H1 (cell line): Measurements from ENCODE around the gene RASD2. TPM values are rescaled to one million over a fixed set of nuclear protein-coding genes. Genes with fewer than 3 reads are reported as not detected.

Source experiments
- BACH1 ChIP-seq: IDR thresholded peaks from 2 replicates; pipeline ENCODE4 v1.6.1; 2012; ENCODE audit warnings: low read length, improper control_type of control experiment
- CHD7 ChIP-seq: fragments of 300-600 bp; sonication (generic); IDR thresholded peaks from 2 replicates; pipeline ENCODE4 v1.7.1; 2012; ENCODE audit warnings: low read length, moderate library complexity, mild to moderate bottlenecking, inconsistent platforms; ENCODE audit not compliant: insufficient replicate concordance
- KDM5A ChIP-seq: fragments of 200-600 bp; IDR thresholded peaks from 2 replicates; pipeline ENCODE4 v1.7.1; 2012; ENCODE audit warnings: mild to moderate bottlenecking, low read length, inconsistent platforms, mixed read lengths
- NANOG ChIP-seq: IDR thresholded peaks from 2 replicates; pipeline ENCODE4 v1.6.1; 2011; ENCODE audit warnings: low read length, low read depth, mild to moderate bottlenecking, inconsistent platforms; ENCODE audit not compliant: insufficient read depth, poor library complexity, severe bottlenecking
- POU5F1 ChIP-seq: IDR thresholded peaks from 2 replicates; pipeline ENCODE4 v1.6.1; 2011; ENCODE audit warnings: low read depth, mild to moderate bottlenecking, low read length, moderate library complexity
- SP2 ChIP-seq: IDR thresholded peaks from 2 replicates; pipeline ENCODE4 v1.6.1; 2012; ENCODE audit warnings: mild to moderate bottlenecking, low read length, inconsistent platforms
- TCF12 ChIP-seq: IDR thresholded peaks from 2 replicates; pipeline ENCODE4 v1.6.1; 2011; ENCODE audit warnings: low read depth, mild to moderate bottlenecking, low read length
- polyA plus RNA-seq, 7 experiments: library from polyadenylated mRNA; depleted of rRNA in 3 of 7; stranded (reverse) in 5 of 7; unstranded in 2 of 7; fragments of >200 nt in 5 of 7; fragments of 200-250 nt in 2 of 7; gene quantifications; 1 replicate in 5 of 7; 2 replicates in 1 of 7; 4 replicates in 1 of 7; pipeline versions ENCODE4 v1.2.1 to v1.2.3, GENCODE V29; 2011 to 2013; ENCODE audit warnings: missing spikeins in 2 of 7, mixed read lengths in 2 of 7
- total RNA-seq: library from RNA; stranded (reverse); fragmentation: NEBNext Ultra II Directional; extraction: Animal tissue kit (Norgen Biotek cat#: 25700); gene quantifications from 2 replicates; pipeline ENCODE4 v1.2.1, GENCODE V29; 2021

Gene RASD2
- total and polyA plus RNA-seq, 2 of the 8 experiments (the other 6 are each of a cell fraction or from before 2014, with no cell fraction given) = 1.9 to 5.1 TPM

- no peak for TF ChIP-seq SP2
- no peak for TF ChIP-seq TCF12
- no peak for TF ChIP-seq CHD7
- no peak for TF ChIP-seq BACH1
- TF ChIP-seq POU5F1 = no peak
- no peak for TF ChIP-seq KDM5A
- no peak for TF ChIP-seq NANOG
Measured at GRCh38 chr22:35517769-35518530, 22.7 kb upstream of the RASD2 start (continued).
